GM19035 (cell line): Measurements from ENCODE around the gene IPO7.

Experiments
- ATAC-seq: cut with Tn5 transposase; IDR thresholded peaks from one replicate; pipeline ENCODE4 v1.9.1; 2021; ENCODE audit not compliant: unreplicated experiment

The IPO7 gene

GRCh38 chr11:9490376-9490775 is 105.9 kb downstream of the IPO7 start:
- no peak for ATAC-seq

GRCh38 chr11:9493492-9493891 is 109.0 kb downstream of the IPO7 start:
- ATAC-seq: no peak

GRCh38 chr11:9494316-9494715 is 109.9 kb downstream of the IPO7 start:
- ATAC-seq: no peak

GRCh38 chr11:9495803-9496514 is 111.5 kb downstream of the IPO7 start:
- no peak for ATAC-seq
